Stimulated activated CD8-positive, alpha-beta memory T cell treated with anti-CD3 and anti-CD28 coated beads, Interleukin-4, amount 100 ng/mL, for 48 hours (primary cell): ENCODE measurements around the gene DNAJC11.
A peak's percentile ranks its signal among the peaks of the same experiment; 100 is the strongest.
"Not testable (repeated sequence)": the region's sequence is repeated elsewhere in the genome, so short reads cannot be mapped to it uniquely, and the experiment has no call there.

Experiments used
- DNase-seq: peaks from one replicate; pipeline ENCODE4 v3.0.0-alpha.2; 2020

Gene DNAJC11, protein sequence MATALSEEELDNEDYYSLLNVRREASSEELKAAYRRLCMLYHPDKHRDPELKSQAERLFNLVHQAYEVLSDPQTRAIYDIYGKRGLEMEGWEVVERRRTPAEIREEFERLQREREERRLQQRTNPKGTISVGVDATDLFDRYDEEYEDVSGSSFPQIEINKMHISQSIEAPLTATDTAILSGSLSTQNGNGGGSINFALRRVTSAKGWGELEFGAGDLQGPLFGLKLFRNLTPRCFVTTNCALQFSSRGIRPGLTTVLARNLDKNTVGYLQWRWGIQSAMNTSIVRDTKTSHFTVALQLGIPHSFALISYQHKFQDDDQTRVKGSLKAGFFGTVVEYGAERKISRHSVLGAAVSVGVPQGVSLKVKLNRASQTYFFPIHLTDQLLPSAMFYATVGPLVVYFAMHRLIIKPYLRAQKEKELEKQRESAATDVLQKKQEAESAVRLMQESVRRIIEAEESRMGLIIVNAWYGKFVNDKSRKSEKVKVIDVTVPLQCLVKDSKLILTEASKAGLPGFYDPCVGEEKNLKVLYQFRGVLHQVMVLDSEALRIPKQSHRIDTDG

GRCh38 chr1:6701437-6702153, at the start of gene DNAJC11:
TSS of gene DNAJC11 (minus strand) at chr1:6701816. CDS start at chr1:6701800, 16 bp downstream.
- DNase-seq, result peak; percentile 90

DNA sequence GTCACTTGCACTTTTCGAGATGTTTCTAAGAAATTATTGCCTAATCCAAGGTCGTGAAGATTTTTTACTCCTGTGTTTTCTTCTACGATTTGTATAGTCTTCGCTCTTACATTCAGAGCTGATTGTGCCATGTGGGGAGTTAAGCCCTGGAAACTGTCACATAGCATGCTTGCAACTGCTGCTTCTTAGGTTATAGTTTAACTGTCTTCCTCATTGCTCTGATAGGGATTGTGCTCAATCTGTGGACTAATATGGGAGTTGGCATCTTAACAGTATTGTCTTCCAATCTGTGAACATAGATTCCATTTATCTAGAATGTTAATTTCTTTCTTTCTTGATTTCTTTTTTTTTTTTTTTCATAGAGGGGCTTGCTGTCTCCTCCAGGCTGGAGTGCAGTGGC, 48.9 kb upstream of the DNAJC11 start:
- DNase-seq, result no peak

GRCh38 chr1:6747674-6748073, 46.1 kb upstream of the DNAJC11 start:
- no peak for DNase-seq

DNA sequence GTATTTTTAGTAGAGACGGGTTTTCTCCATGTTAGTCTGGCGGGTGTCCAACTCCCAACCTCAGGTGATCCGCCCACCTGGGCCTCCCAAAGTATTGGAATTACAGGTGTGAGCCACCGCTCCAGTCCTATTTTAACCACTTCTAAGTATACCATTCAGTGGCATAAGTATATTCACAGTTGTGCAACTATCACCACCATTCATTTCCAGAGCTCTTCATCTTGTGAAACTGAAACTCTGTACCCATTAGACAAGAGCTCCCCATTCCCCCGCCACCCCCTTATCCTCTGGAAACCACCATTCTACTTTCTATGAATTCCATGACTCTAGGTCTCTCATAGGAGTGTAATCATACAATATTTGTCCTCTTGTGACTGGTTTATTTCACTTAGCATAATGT, 43.5 kb upstream of the DNAJC11 start:
- DNase-seq, result peak; percentile 60

GRCh38 chr1:6743189-6744101, 41.8 kb upstream of the DNAJC11 start:
- DNase-seq, result peak; percentile 30

DNA sequence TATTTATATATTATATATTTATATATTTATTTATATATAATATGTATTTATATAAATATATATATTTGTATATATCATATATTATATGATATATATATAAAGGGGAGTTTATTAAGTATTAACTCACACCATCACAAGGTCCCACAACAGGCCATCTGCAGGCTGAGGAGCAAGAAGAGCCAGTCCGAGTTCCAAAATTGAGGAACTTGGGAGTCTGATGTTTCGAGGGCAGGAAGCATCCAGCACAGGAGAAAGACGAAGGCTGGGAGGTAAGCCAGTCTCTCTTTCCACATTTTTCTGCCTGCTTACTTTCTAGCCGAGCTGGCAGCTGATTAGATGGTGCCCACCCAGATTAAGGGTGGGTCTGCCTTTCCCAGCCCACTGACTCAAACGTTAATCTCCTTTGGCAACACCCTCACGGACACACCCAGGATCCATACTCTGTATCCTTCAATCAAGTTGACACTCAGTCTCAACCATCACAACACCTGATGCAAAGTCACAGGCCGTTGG, 41.1 kb upstream of the DNAJC11 start:
- peak; percentile 29 for DNase-seq

GRCh38 chr1:6738987-6739676, 37.5 kb upstream of the DNAJC11 start:
- no peak for DNase-seq

DNA sequence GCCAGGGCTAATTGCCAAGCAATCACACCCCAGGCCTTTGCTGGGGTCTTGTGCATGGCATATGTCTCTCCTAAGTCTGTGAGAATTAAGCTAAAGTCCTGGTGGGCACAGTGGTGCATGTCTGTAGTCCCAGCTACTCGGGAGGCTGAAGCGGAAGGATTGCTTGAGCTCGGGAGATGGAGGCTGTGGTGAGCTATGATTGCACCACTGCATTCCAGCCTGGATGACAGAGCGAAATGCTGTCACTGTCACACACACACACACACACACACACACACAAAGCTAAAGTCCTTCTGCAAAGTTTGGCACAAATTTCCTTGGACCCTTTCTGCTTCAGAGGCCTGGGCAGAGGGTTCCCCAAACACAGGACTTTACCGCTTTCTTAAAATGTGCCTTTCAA, 31.3 kb upstream of the DNAJC11 start:
- DNase-seq, result no peak

- no peak for DNase-seq
Measured at GRCh38 chr1:6731905-6732304, 30.3 kb upstream of the DNAJC11 start.

DNA sequence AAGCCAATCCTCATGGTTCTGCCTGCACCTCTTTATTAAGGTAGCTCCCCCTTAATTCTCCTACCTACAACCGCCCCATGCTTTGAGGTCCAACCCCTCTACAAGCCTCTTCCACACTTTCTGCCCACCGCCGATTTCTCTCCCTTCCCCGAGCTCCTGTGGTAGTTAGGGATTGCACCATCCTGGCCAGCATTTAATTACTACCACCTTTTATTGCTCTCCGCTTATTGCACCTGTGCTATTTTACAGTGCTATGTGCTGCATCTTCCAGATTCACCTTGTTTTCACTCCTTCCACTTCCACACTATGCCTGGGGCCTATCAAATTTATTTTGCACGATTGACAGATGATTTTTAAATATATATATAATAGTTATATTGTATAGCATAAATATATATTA, 29.3 kb upstream of the DNAJC11 start:
- no peak for DNase-seq

- no peak for DNase-seq
Measured at GRCh38 chr1:6730473-6730872, 28.9 kb upstream of the DNAJC11 start.

DNA sequence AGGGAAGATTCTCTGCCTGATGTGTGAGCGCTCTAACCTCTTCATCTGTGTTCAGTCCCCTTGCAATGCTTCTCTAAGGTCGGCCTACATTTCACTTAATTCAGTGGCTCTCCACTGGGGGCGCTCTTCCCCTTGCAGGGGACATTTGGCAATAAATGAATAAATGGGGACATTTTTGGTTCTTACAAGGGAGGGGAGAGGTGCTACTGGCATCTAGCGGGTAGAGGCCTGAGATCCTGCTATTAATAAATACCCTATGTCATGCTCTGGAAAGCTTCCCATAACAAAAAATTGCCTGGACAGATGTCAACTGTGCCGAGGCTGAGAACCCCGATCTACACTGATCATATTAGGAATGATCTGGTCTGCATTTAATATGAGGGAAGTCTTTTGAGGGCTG, 25.9 kb upstream of the DNAJC11 start:
- DNase-seq, result peak; percentile 78

DNA sequence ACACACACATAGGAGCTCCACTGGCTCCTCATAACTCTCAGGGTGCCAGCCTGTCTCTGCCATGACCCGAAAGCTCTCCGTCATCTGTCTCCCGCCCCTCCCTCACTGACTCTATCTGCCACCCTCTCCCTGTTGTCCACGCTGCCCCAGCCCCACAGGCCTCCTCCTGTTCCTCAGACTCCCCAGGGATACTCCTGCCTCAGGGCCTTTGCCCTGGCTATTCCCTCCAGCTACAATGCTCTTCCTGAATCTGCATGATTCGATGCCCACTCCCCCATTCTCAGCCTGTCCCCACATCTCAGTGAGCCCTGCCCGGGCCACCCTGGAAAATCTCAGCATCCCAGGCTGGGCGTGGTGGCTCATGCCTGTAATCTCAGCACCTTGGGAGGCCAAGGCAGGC, 24.6 kb upstream of the DNAJC11 start:
- no peak for DNase-seq

GRCh38 chr1:6724517-6725141, 23.0 kb upstream of the DNAJC11 start:
- DNase-seq, result no peak

DNA sequence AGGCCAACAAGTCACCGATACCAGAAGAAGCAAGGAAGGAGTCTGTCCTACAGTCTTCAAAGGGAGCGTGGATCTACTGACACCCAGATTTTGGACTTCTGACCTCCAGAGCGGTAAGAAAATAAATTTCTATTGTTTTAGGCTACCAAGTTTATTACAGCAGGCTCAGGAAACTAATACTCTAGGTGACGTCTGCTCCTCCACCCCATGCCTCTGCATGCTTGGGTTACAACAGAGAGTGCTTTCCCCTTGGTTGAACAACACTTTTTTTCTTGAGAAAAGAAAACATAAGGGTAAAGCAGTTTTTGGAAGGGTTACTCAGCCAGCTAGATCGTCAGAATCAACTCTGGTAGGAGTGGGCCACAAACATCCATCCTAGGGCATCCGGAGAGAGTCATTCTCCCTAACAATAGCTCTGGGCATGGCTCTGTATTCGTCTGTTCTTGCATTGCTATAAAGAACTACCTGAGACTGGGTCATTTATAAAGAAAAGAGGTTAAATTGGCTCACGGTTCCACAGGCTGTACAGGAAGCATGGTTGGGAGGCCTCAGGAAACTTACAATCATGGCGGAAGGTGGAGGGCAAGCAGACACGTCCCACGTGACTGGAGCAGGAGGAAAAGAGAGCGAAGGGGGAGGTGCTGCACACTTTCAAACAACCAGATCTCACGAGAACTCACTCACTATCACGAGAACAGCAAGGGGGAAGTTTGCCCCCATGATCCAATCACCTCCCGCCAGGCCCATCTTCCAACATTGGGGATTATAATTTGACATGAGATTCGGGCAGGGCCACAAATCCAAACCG, 22.2 kb upstream of the DNAJC11 start:
- DNase-seq, result no peak

DNA sequence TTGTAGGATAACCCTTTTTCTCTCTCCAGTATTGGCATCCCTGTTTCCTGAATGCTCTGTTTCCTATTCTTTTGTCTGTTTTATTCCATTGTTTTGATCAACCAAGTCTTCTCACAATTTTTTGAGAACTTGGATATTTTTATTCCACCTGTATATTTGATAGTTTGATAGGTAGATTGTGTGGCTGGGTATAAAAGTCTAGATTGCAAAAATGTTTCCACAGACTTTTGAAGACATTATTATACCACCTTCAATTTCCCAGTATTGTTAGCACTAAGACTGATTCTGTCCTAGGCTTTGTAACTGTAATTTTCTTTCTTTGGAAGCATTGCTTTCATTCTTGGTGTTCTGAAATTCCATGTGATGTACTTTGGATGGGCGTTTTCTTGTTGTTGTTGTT, 9.6 kb upstream of the DNAJC11 start:
- no peak for DNase-seq

DNA sequence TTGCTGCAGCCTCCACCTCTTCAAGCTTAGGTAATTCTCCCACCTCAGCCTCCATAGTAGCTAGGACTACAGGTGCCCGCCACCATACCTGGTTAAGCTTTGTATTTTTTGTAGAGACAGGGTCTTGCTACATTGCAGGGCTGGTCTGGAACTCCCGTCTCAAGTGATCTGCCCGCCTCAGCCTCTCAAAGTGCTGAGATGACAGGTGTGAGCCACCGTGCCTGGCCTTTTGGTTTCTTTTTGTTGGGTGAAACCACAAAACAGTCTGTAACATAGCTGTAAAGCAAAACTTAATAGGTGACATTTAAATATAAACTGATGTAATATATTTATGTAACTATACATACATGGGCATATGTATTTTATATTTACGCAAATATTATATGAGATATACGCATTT, 3.1 kb upstream of the DNAJC11 start:
- DNase-seq, result no peak

DNA sequence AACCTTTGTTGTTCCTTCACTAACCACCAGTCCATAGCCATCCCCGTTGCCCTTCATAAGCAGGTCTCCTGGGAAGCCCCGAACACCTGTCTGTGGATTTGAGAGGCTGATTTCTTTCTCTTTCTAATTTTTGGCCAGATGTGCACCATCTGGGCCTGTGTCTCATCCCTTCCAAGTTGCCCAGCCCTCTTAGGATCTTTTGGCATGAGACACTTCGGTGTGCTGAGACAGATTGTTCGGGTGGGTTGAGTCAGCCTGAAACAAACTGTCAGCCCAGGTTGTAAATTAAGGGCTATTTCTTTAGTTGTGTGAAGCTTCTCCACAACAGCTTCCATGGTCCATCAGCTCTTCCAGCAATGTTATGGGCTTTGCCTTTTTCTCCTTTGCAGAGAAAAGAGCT, 1.4 kb upstream of the DNAJC11 start:
- DNase-seq, result no peak

- DNase-seq, result no peak
Measured at GRCh38 chr1:6700853-6701436, 671 bp downstream of the DNAJC11 start.

GRCh38 chr1:6699915-6700314, 1.7 kb downstream of the DNAJC11 start:
- DNase-seq, result not testable (repeated sequence)
